ENCODE data around the gene CXCL12.

CXCL12 gene

GRCh38 chr10:44383749-44384600, 922 bp downstream of the CXCL12 start:
- peak; percentile 6 for DNase-seq

- DNase-seq = no peak
These were observed 1.7 kb downstream of the CXCL12 start for GRCh38 chr10:44382981-44383748.

GRCh38 chr10:44382131-44382858, 2.6 kb downstream of the CXCL12 start:
- no peak for DNase-seq

GRCh38 chr10:44380829-44381600, 3.9 kb downstream of the CXCL12 start:
- DNase-seq = no peak

GRCh38 chr10:44379907-44380306, 5.0 kb downstream of the CXCL12 start:
- DNase-seq = no peak

DNA sequence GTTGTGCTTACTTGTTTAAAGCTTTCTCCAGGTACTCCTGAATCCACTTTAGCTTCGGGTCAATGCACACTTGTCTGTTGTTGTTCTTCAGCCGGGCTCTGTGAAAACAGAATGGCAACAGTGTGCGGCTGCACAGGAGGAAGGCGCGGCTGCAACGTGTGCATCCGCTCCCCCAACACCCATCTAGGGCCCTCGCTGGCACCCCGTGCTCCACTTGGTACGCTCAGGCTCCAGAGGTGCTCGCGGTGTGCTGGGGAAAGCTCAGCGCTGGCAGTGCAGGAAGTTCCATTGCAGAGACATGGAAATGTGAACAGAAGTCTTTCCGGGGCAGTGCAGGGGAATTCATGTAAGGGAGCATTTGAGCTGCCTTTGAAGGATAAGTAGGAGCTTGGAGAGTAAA, 6.3 kb downstream of the CXCL12 start:
- no peak for DNase-seq

DNA sequence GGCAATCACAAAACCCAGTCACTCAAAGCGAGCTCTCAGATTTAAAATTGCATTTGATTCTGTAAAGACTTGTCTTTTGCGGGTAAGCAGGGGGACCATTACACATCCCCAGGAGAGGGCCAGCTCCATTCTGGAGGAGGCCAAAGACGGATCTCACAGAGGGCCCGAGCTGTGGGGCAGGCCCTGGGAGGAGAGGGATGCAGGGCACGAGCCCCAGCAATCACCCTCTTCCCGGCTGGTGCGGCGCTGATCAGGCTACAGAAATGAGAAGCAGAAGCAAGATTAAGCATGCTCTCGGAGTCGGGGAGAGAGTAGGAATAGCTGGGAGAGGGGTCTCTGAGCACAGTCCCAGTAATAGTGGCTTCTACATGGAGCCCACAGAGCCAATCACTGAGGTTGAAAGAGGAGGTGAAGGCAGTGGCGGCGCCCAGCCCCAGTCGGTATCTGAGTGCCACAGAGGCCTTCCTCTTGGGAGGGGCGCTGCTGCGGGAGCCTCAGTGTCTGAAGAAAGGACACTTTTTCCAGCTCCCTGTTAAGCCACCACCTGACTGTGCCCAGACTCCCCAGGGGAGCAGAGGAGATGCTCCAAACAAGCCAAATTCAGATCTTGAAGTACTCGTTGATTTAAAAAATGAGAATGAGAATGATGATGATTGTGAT, 7.1 kb downstream of the CXCL12 start:
- no peak for DNase-seq

- no peak for DNase-seq
These were observed 8.3 kb downstream of the CXCL12 start for GRCh38 chr10:44376472-44377099.

- DNase-seq = no peak
These were observed 10.7 kb downstream of the CXCL12 start for GRCh38 chr10:44374155-44374554.

DNA sequence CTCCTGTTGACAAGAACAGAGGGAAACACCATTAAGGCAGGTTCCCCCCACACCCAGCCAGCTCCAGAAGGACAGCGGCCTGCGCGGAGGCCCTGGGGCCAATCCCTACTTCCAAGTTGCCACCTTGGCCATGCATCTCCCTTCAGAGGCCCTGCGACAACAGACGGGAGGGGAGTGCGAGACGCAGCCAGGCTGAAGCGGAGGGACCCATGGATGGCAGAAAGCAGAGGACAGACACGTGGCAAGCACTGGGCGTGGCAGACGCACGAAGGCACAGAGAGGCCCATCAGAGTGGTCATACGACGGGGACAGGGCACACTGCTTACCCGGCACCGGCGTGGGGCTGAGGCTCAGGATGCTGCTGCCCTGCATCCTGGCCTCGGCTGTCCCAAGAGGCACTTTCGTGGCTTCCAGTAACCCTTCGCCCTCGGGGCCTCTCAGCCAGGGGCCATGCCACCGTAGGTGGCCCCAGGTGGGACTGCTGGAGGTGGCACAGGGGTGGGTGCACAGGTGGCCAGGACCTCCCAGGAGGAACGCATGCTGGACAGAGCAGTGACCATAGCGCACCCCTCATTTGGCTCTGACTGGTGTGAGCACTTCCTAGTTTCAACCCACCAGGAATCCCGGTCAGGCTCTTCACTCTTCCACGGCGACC, 11.4 kb downstream of the CXCL12 start:
- DNase-seq = no peak

- no peak for DNase-seq
These were observed 12.7 kb downstream of the CXCL12 start for GRCh38 chr10:44372181-44372580.

DNA sequence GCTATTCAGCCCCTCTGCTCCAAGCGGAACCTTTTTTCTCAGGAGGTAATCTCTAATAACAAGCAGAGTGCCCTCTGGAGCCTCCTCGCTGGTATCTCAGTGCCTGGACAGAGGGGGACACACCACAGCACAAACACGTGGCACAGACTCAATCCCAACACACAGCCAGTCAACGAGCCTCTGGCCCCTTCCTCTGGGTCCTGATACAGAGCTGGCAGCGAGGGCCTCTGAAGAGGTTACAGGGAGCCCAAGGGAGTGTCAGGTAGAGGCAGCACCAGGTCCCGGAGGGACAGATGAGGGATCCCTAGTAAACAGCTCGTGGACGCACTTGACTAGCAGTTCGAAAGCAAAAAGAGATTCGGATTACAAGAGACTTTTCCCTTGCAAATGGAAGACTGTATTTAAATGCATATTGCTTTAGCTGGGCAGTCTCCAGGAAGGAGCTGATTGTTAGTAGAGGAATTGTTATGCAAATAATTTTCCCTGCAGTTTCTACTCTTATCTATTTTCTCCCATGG, 14.1 kb downstream of the CXCL12 start:
- no peak for DNase-seq

DNA sequence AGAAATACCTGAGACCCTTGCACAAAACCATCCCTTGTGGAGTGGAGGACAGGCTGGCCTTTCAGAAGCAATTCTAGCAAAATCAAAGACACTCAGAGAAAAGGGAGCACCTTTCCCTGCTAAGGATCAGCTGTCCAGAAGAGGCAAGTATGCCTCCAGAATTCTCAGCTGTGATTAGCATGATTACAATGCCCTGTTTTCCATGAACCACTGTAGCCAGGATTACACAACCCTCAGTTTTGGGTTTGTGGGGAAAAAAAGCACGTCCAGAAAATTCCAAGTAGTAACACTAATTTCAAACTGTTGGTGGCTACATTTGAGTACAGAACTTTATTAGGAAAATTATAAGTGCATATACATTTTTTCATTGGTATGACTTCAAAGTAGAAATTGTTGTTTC, 15.0 kb downstream of the CXCL12 start:
- DNase-seq = no peak

DNA sequence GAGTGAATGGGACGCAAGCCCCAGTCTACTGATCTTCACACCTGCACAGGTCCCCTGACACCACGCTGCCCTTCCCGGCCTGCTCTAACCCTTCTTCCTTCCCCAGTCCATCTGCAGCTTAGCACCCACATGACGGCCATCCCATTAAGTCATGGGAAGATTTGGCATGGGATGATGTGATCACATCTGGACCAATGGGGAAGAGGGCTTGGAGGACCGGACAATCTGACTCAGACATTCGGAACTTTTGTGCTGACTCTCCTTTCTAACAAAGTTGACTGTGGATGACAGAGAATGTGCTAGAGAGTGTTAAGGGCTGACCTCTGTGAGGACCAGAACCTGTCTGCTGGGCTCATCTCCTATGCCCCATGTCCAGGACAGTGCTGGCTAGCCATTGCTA, 15.6 kb downstream of the CXCL12 start:
- DNase-seq = no peak

- DNase-seq = no peak
These were observed 16.3 kb downstream of the CXCL12 start for GRCh38 chr10:44368637-44369036.

- no peak for DNase-seq
These were observed 17.8 kb downstream of the CXCL12 start for GRCh38 chr10:44366941-44367630.

DNA sequence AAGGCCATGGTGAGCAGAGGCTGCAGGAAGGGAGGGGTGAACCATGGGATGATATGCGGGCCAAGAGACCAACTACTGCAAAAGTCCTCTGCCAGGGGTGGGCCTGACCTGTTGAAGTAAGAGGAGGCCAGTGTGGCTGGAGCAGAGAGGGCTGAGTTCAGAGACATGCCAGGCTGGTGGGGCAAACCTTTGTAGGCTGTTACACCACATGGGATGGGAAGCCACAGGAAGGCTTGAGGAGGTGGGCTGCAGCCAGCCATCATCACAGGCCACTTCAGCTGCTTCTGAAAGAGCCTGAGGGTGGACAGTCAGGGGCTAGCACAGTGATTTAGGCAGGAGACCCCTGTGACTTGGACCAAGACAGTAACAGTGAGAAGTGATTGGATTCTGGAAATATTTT, 20.3 kb downstream of the CXCL12 start:
- DNase-seq = no peak

DNA sequence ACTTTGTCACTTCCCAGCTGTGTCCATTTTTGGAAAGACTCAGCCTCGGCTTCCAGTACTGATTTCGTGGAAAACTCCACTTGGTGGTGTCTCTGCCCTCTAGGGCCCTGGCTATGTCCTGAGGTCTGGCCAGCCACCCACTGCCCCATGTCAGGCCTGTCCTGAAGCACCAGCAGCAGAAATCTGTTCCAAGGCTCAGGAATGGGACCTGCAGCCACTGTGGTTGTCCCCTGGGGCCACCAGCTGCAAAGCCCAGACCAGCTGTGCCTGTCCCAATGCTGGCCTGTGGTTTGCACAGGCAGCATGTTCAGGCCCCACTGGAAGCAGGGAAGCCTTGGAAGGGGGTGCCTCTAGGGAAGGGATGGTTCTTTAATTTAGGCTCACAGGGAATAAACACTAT, 21.2 kb downstream of the CXCL12 start:
- no peak for DNase-seq

DNA sequence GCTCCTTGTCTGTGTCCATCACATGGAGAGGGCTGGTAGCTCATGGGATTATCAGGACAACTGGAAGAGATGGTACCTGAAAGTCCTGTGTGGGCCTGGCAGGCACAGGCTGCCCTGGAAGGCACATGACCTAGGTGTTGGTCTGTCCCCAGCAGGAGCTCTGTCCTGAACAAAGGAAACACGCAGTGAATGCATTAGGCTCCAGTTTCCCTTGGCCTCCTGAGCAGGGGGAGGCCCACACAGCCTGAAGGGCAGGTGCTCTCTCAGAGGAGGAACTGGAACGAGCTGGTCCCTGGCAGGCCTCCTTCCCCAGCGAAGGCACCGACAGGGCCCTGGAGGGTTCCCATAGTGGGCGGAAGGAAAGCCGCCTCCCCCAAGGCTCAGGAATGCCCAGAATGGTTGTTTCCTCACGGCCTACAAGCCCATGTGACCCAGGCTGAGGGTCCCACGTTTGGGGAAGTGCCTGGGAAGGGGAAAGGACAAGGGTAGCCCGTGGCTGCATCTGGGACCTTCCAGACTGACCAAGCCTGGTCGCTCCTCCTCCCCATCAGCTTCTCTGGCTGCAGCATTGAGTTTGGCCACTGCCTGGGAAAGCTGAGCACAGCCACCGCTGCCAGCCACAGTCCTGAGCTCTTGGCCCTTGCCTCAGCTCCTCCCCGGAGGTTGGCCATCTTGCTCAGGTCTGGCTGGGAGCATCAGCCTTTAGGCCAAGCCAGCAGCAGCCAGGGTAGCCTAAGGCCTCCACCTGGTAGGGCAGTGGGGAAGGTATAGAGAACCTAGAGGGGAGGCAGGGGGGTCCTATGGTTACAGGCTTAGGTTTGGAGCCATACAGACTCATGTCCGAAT, 21.8 kb downstream of the CXCL12 start:
- DNase-seq = no peak
